K562 (cell line): ENCODE measurements around the gene TCIRG1. TPM values are rescaled to one million over a fixed set of nuclear protein-coding genes. Genes with fewer than 3 reads are reported as not detected.

Experiments used
- C11orf30 ChIP-seq: fragments of 450-650 bp; IDR thresholded peaks from 2 replicates; pipeline ENCODE4 v1.6.1; 2016; ENCODE audit warnings: low read depth, mild to moderate bottlenecking
- CREB1 ChIP-seq, 2 experiments: sonication (generic) in 1 of 2; formaldehyde crosslinking in 1 of 2; IDR thresholded peaks; 2 replicates each; pipeline versions ENCODE4 v1.6.1 to v1.8.0; 2012 to 2022; ENCODE audit warnings: inconsistent platforms in 1 of 2, mild to moderate bottlenecking in 1 of 2, missing genetic modification reagents in 1 of 2, moderate library complexity in 1 of 2
- ERF ChIP-seq: fragments of 450-650 bp; formaldehyde crosslinking; IDR thresholded peaks from 2 replicates; pipeline ENCODE4 v1.4.0; 2020; ENCODE audit warnings: mild to moderate bottlenecking, mixed read lengths
- ETV5 ChIP-seq: sonication (generic); formaldehyde crosslinking; IDR thresholded peaks from 2 replicates; pipeline ENCODE4 v1.4.0; 2020; ENCODE audit warnings: low read depth, mild to moderate bottlenecking, missing genetic modification reagents
- GABPB2 ChIP-seq: fragments of 250-450 bp; sonication (Bioruptor Pico); conservative IDR thresholded peaks from 2 replicates; pipeline ENCODE4 v1.5.1; 2021; ENCODE audit warnings: mild to moderate bottlenecking
- JUNB ChIP-seq: fragments of 450-650 bp; formaldehyde crosslinking; conservative IDR thresholded peaks from 2 replicates; pipeline ENCODE4 v1.4.0; 2020; ENCODE audit warnings: mild to moderate bottlenecking
- MIER1 ChIP-seq: fragments of 450-650 bp; IDR thresholded peaks from 2 replicates; pipeline ENCODE4 v1.6.1; 2016; ENCODE audit warnings: antibody characterized with exemption, mild to moderate bottlenecking, low read depth
- NELFE ChIP-seq: IDR thresholded peaks from 2 replicates; pipeline ENCODE4 v1.6.1; 2011; ENCODE audit warnings: mild to moderate bottlenecking; ENCODE audit not compliant: insufficient read depth, insufficient read length
- NR2F6 ChIP-seq: fragments of 450-650 bp; formaldehyde crosslinking; IDR thresholded peaks from 2 replicates; pipeline ENCODE4 v1.4.0; 2020; ENCODE audit warnings: mild to moderate bottlenecking
- PYGO2 ChIP-seq: fragments of 450-650 bp; IDR thresholded peaks from 2 replicates; pipeline ENCODE4 v1.6.1; 2016; ENCODE audit warnings: mild to moderate bottlenecking, missing genetic modification characterization, moderate library complexity, missing compliant biosample characterization
- SNRNP70 ChIP-seq: fragments of 200-400 bp; formaldehyde crosslinking; optimal IDR thresholded peaks from 2 replicates; pipeline ENCODE3; 2017; ENCODE audit warnings: low read depth, low read length
- TAF7 ChIP-seq: fragments of 450-650 bp; IDR thresholded peaks from 2 replicates; pipeline ENCODE4 v1.6.1; 2016; ENCODE audit warnings: missing genetic modification characterization, missing compliant biosample characterization
- TEAD1 ChIP-seq, 2 experiments: fragments of 450-650 bp in 1 of 2; sonication (generic) in 1 of 2; formaldehyde crosslinking; IDR thresholded peaks; 2 replicates each; pipeline versions ENCODE4 v1.4.0 to v1.8.0; 2020 to 2022; ENCODE audit warnings: mild to moderate bottlenecking in 2 of 2, missing genetic modification reagents in 1 of 2
- TRIM24 ChIP-seq, 2 experiments: fragments of 450-650 bp; IDR thresholded peaks; 2 replicates each; pipeline ENCODE4 v1.6.1; 2016
- YBX1 ChIP-seq: fragments of 450-650 bp; IDR thresholded peaks from 2 replicates; pipeline ENCODE4 v1.7.1; 2016; ENCODE audit warnings: mild to moderate bottlenecking
- ZBTB40 ChIP-seq, 2 experiments: fragments of 450-650 bp in 1 of 2; sonication (generic) in 1 of 2; formaldehyde crosslinking in 1 of 2; IDR thresholded peaks; 2 replicates each; pipeline versions ENCODE4 v1.7.1 to v1.9.0; 2016 to 2022; ENCODE audit warnings: inconsistent platforms in 1 of 2, mild to moderate bottlenecking in 1 of 2, missing genetic modification reagents in 1 of 2
- ZNF232 ChIP-seq: sonication (generic); formaldehyde crosslinking; IDR thresholded peaks from 2 replicates; pipeline ENCODE4 v1.8.0; 2022; ENCODE audit warnings: mild to moderate bottlenecking, missing genetic modification reagents
- ZNF324 ChIP-seq: fragments of 250-450 bp; sonication (Bioruptor Pico); IDR thresholded peaks from 2 replicates; pipeline ENCODE4 v1.4.0; 2020; ENCODE audit warnings: mild to moderate bottlenecking
- polyA plus RNA-seq, 8 experiments: library from polyadenylated mRNA; depleted of rRNA in 4 of 8; stranded (reverse) in 5 of 8; unstranded in 3 of 8; fragments of >200 nt; fragmentation: Nextera tagmentation in 2 of 8; fragmentation: Illumina TruSeq in 1 of 8; extraction: Ambion mirVana in 2 of 8; extraction: Trizol in 1 of 8; gene quantifications; 2 replicates each; pipeline versions ENCODE4 v1.2.1 to v1.2.3, GENCODE V29; 2011 to 2014; ENCODE audit warnings: inconsistent platforms in 1 of 8, missing spikeins in 1 of 8
- total RNA-seq, 7 experiments: library from RNA; depleted of rRNA in 6 of 7; stranded (reverse); fragments of >200 nt in 6 of 7; fragmentation: Illumina TruSeq in 2 of 7; extraction: Trizol in 2 of 7; gene quantifications; 2 replicates each; pipeline versions ENCODE4 v1.2.1 to v1.2.3, GENCODE V29; 2011 to 2021; ENCODE audit warnings: low replicate concordance in 1 of 7
- TF ChIP-seq, protein P1 (sequence below): fragments of 250-450 bp; sonication (Bioruptor Pico); IDR thresholded peaks from 2 replicates; pipeline ENCODE4 v1.4.0; 2020; ENCODE audit warnings: borderline replicate concordance

TCIRG1 gene
- total and polyA plus RNA-seq, 9 of the 15 experiments (the other 6 are each of a cell fraction or from before 2014, with no cell fraction given), result 0.49 to 143 (median 24.4) TPM

GRCh38 chr11:68043349-68044144 lies 4.7 kb downstream of the TCIRG1 start (continued):
- TF ChIP-seq SNRNP70 (no peak), NR2F6 (CRISPR knock-in tag) (no peak), ZNF324 (CRISPR knock-in tag) (no peak), TRIM24 (IDR thresholded peaks at IDR 0.05) (no peak), C11orf30 (no peak), ETV5 (no peak), GABPB2 (no peak), JUNB (CRISPR knock-in tag) (0 out of 2 replicates have a peak, but pooled peaks have one; percentile 44), PYGO2 (tag) (no peak), MIER1 (no peak), CREB1 (IDR thresholded peaks at IDR 0.05) (no peak), CREB1 (CRISPR knock-in tag; IDR thresholded peaks at IDR 0.05) (no peak), ERF (no peak; the same call in 1 of the 2 replicates), TEAD1 (CRISPR knock-in tag; IDR thresholded peaks at IDR 0.05) (no peak), ZBTB40 (IDR thresholded peaks at IDR 0.05) (no peak), ZBTB40 (CRISPR knock-in tag; IDR thresholded peaks at IDR 0.05) (no peak), ZNF232 (CRISPR knock-in tag) (no peak), NELFE (no peak), TAF7 (tag) (no peak), YBX1 (no peak)
- TF ChIP-seq, protein P1, sequence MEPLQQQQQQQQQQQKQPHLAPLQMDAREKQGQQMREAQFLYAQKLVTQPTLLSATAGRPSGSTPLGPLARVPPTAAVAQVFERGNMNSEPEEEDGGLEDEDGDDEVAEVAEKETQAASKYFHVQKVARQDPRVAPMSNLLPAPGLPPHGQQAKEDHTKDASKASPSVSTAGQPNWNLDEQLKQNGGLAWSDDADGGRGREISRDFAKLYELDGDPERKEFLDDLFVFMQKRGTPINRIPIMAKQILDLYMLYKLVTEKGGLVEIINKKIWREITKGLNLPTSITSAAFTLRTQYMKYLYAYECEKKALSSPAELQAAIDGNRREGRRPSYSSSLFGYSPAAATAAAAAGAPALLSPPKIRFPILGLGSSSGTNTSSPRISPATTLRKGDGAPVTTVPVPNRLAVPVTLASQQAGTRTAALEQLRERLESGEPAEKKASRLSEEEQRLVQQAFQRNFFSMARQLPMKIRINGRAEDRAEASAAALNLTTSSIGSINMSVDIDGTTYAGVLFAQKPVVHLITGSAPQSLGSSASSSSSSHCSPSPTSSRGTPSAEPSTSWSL (CRISPR knock-in tag), result no peak
